ENCODE results near the gene SLCO3A1.

Gene SLCO3A1

DNA sequence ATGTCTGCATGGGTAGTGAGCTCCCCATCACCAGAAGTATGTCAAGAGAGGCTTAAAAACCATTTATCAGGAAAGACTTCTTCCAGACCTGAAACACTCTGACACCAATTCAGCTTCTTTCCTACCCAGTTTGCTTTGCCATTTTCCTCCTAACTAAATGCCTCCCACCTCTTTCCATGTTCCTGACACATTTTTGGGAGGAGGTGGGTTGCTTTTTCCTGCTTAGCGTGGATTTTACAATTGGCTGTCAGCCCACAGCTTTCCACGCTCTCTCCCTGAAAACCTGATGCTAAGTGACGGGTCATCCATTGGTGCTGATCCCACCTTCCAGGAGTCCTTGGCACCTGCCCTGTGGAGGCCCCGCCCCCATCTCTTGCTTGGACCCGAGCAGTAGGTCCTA is 275.3 kb downstream of the SLCO3A1 start:
- DNase-seq (ENCODE audit: low spot score): no peak

DNA sequence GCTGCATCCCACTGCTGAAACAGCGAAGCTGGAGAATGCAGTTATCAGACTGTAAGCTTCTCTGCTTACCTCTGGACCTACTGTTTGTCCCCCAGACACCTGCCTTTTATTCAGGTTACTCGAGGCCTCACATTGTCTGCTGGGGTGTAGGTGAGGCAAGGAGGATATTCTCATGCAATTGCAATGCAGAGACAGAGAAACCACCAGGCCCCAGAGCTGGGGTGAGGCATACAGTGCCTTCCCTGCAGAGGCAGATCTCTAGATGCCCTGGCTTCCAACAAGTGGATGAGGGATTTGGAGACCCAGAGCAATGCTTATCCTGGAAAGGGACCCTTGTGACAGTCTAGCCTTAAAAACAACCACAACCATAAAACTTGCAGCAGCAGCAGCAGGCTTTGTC is 276.7 kb downstream of the SLCO3A1 start:
- DNase-seq (ENCODE audit: low spot score): no peak

DNA sequence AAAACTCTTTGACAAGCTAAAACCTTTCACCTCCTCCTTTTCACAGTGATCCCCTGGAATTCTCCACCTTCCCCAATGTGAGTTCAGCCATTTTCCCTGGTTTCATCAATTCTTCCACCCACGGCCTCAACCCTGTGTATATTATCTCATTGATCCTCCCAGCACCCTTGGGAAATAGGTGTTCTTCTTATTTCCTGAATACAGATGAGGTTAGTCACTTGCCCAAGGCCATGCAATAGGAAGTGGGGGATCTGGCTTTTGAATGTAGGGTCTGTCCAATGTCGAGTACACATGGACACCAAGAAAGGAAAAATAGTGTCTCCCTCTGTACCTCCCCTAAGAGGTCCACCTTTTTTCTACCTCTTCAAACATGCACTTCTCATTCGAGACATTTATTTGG is 277.4 kb downstream of the SLCO3A1 start:
- DNase-seq (ENCODE audit: low spot score): no peak

DNA sequence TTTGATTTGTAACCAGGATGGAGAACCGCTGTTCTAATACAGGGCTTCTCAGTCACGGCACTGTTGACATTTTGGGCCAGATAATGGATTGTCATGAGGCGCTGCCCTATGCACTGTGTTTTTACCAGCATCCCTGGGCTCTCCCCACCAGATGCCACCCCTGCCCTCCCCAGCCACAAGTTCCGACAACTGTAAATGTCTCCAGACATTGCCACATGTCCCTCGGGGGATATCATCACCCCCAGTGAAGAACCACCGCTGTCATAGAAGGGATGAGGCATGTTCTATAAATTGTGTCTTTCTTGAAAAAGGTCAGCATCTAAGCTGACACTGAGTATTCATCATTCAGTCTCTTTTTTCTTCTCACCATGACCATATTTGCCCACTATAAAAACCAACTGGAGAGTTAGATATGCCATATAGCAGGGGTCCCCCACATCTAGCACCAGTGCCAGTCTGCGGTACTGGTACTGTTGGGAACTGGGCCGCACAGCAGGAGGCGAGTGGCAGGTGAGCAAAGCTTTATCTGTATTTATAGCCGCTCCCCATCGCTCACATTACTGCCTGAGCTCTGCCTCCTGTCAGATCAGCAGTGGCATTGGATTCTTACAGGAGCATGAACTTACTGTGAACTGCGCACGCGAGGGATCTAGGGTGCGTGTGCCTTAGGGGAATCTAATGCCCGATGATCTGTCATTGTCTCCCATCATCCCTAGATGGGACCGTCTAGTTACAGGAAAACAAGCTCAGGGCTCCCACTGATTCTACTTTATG is 279.7 kb downstream of the SLCO3A1 start:
- no peak for DNase-seq (ENCODE audit: low spot score)

DNA sequence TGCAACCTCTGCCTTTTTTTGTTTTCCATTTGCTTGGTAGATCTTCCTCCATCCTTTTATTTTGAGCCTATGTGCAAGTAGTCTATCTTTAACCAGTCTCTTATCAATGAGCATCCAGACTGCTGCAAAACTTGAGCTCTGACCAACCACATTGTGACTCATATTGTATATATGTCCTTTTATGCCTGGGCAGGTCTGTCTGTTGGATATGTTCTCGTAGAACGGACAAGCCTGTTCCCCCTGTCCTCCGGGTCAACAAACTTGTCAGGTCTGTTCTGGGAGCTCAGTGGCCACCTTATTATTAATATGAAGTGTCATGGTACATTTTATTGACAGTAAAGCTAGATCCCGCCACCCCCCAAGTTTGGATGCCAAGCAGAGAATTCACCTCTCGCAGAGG is 287.3 kb downstream of the SLCO3A1 start:
- DNase-seq (ENCODE audit: low spot score): no peak

DNA sequence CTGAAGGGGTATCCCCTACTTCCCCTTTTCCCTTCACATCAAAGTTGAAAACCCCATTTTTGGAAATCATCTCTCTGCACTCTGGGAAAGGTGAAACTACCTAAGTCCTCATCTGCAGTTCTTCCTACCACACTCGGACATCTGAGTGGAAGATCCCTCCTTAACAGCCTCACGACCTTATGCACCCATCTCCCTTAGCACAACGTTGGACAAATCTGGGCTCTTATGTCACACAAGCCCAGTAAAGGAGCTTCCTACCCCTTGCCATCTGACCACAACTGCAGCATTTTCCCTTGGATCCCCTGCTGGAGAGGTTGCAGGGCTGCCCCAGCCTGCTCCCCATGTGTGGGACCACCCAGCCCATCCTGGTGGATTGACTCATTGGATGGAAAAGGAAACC is 288.1 kb downstream of the SLCO3A1 start:
- DNase-seq (ENCODE audit: low spot score): no peak

DNA sequence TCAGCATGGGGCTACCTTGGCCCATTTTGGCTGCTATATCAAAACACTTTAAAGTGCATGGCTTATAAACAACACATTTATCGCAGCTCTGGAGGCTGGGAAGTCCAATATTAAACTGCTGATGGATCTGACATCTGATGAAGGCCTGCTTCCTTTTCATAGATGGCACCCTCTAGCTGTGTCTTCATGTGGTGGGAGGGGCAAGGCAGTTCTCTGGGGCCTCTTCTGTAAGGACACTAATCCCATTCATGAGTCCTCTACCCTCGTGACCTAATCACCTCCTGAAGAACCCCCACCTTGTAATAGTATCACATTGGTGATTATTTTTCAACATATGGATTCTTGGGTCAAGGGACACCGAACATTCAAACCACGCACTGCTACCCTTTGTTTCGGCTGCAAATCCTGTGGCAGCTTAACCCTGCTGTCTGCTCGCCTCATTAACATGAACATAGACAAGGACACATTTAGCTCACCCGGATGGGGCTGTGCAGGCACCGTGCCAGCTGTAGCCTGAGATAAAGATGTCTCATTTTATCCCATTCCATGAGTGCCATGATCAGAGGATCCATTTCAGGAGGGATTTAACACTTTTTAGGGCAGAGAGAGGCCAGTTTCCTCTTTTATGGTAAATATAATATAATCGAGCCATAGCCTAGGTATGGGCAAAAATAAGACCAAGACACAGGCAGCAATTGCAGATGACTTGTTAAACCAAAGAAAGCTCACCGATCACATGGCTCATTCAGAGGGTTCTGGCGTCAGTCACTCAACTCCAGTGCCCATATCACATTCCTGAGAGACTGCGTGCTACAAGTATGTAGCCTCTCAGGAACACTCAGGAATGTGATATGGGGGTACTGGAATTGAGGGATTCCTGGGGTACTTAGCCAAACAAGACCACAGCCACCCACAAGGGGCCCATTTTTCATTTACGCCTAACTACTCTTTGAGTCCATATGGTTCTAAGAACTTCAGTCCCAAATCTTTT is 289.0 kb downstream of the SLCO3A1 start:
- no peak for DNase-seq (ENCODE audit: low spot score)

DNA sequence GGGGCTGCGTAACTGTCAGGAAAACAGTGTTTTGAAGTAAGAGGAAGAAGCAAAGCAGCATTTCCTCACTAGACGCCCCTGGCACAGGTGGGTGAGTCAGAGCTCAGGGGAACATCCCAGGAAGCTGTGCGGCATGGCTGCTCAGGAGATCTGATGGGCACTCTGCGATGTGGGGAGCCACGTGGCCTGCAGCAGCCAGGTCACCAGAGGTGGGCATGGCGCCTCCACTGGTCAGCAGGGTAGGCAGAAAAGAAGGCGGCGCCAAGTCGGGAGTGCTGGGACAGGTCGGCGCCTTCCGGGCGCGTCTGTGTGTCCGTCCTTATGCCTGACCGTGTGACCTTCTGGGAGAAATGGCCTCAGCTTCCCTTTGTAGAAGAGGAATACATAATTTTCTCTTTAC is 290.3 kb downstream of the SLCO3A1 start:
- DNase-seq (ENCODE audit: low spot score): no peak

DNA sequence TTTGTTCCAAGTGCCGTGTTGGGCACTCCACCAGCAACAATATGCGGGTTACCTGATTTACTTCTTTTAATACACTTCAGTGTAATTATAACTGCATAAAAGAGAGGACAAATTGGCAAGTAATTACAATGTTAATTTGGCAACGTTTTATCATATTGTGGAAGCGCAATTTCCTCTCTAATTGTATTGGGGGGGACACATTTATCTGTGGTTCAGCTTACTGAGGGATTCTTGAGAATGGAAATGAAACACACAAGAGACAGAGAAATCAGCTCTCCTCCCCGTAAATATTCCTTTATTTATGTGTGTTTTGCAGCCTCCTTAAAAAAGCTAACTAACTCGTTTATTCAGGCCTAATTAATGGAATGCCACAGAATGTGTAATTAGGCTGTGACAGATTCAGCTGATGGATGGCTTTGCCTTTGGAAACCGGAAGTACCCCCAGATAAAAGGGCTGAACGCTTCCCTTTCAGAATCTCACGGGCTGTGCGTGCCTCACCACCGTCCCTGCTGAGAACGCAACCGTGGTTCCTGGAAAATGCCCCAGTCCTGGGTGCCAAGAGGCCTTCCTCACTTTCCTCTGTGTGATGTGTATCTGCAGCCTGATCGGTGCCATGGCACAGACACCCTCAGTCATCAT is 293.1 kb downstream of the SLCO3A1 start:
- DNase-seq (ENCODE audit: low spot score): no peak

DNA sequence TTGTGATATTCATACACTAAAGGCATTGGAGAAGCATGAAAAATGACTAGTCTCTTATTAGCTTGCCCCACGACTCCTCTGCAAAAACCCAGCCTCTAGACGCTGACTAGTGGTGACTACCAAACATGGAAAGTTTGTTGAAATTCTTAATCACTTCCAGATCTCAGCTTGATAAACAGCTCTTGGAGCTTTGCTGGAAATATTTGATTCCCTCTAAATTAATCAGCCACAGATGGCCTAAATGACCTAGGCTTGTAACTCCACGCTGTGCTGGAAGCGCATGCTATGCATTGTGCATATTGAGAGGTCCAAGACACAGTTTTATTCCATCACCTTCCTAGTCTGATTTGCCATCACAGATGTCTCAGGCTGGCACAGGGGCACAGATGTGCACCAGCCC is 295.5 kb downstream of the SLCO3A1 start:
- DNase-seq (ENCODE audit: low spot score): no peak

DNA sequence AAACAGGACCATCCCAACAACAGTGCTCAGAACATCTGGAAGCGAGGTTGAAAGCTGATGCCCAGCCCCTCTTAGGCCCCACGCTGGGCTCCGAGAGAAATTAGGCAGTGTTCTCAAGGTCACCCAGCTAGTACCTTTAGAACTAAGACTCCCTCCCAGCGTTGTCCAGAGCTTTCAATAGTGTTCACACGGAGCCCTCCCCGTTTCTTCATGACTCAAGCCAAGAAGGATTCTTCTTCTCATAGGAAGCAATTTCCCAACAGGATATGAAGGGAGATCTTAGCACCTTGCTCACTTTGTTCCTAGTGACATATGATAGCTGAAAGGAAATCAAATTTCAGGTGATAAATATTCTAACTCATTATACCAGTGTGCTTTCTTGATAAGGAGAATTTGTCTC is 296.0 kb downstream of the SLCO3A1 start:
- DNase-seq (ENCODE audit: low spot score): no peak

DNA sequence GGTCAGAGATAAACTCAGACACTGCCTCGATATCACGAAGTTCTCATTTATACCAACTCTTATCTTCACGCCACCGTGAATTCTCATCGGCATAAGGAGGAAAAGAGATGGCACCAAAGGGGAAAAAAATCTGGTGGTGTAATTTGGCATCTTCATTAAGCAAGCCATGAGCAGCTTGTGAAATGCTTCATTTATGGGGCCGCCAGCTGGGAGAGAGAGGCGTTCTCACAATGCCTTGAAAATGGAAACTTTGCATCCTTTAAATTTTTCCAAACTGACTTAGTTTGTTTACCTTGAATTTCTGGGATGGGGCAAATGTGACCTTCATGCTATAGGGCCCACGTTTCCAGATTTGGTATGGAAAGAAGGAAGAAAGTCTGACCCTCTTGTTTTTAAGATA is 297.7 kb downstream of the SLCO3A1 start:
- no peak for DNase-seq (ENCODE audit: low spot score)

DNA sequence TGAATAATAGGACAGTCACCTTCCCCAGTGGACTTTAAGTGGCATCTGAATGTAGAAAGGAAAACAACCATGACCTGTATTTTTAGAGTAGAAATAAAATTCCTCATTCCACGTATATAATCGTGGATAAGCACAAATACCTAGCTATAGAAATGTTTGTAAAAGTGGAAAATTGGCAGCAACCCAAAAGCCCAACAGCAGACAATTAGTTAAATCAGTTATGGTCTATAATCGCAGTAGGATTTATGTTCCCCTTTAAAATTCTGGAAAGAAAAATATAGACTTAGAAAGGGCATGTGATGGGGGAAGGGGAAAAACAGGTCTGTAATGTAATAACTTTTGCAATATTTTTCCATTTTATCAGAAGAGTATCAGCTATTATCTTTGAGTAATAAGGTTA is 298.2 kb downstream of the SLCO3A1 start:
- DNase-seq (ENCODE audit: low spot score): no peak

DNA sequence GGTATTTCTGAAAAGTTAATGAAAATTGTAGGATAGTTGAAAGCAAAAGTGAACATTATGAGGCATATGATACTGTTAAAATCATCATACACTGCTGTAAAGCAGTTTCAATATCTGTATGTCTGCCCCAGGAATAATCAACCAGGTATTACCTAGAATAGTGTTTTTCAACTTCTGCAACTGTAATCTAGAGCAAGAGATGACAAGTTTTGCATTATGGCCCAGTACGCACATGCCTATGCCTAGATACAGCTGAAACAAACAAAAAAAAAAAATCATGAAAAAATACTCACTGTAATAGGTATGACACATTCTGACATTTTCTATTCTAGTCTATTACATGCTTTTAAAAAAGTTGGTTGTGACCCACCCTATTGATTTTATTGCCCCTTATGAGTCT is 299.5 kb downstream of the SLCO3A1 start:
- no peak for DNase-seq (ENCODE audit: low spot score)

DNA sequence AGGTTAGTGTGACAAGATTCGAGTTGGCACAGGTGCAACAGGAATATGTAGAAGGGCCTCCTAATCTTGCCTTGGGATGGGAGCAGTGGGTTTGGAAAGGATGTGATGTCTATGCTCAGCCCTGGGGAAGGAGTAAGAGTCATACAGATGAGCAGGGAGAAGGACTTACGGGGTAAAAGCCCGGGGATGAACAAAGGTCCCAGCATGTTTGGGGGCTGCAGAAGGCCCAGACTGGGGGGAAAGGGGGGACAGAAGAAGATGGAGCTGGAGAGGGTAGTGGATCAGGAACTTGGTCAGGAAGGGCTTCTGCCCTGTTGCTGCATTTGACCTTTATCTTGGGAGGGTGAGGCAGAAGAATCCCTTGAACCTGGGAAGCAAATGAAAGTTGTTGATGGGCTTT is 300.1 kb downstream of the SLCO3A1 start:
- DNase-seq (ENCODE audit: low spot score): no peak

DNA sequence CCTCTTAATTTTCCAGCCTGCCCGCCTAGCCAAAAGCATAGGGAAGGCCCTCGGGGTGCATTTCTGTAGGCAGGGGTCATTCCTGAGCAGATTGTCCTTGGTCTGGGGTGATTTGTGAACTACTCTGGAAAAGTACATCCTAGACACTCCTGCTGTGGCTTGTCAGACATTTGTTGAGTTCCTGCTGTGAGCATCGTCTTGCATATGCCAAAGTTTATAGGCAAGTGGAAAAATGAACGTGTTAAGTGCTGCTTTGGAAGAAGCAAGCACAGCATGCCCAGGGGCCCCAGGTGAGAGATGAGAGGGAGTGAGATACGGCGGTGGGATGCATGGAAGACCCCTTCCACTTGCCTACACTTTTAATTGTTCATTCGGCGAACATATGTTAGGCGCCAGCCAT is 302.4 kb downstream of the SLCO3A1 start:
- DNase-seq (ENCODE audit: low spot score): no peak

DNA sequence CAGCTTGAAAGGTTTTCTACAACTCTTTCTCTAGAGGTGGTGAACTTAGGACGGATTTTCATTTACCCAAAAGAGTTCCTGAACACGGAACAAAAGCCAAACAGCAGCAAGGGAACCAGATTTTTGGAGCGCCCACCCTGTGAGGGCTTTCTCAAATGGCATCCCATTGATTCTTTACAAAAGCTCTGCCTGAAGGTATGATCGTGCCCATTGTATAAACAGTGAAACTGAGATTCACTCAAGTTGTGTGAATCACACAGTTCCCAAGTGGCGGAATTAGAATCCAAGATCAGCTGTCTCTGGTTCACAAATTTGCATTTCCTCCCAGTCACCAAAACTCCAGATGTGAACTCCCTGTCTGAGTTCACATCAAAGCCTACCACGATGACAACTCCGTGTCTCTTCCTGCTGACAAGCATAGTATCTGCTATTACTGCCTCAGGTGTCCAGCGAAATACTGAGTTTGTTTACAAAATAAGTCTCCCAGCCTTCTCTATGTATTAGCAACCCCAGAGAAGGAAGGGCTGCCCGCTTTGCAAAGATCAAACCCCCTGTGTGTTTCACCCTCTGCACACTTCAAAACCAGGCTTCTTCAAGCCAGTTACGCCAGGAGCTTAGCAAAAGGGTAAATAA is 304.3 kb downstream of the SLCO3A1 start:
- DNase-seq (ENCODE audit: low spot score): no peak

DNA sequence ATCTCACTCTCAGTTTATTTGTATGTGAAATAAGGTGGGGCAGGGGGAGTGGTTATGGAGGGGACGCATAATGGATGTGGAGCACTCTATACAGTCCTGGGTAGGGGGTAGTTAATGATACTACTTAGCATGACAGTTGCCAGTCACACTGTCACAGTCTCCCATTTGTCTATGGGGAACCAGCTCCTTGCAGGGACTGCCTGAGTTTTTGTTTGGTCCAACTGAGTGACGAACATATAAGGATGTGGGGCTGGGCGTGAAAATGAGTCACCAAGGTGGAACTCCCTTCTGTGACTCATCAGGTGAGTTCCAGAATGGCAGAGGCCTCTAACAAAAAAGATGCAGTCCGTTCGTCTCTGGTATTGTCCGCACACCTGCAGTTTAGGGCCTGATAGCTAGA is 304.9 kb downstream of the SLCO3A1 start:
- DNase-seq (ENCODE audit: low spot score): no peak

DNA sequence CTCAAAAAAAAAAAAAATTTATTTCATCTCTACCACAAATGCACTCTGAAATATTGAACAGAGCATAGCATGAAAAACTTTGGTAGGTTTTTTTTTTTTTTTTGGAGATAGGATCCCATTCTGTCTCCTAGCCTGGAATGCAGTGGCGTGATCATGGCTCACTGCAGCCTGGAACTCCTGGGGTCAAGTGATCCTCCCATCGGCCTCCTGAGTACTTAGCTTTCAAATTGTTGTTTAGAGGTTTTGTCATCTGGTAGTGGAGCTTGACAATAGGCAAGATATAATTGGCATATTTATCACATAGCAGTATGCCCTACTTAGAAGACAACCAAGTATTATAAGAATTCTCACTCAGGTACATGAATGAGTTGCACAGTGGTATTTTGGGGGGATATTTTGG is 306.0 kb downstream of the SLCO3A1 start:
- no peak for DNase-seq (ENCODE audit: low spot score)

DNA sequence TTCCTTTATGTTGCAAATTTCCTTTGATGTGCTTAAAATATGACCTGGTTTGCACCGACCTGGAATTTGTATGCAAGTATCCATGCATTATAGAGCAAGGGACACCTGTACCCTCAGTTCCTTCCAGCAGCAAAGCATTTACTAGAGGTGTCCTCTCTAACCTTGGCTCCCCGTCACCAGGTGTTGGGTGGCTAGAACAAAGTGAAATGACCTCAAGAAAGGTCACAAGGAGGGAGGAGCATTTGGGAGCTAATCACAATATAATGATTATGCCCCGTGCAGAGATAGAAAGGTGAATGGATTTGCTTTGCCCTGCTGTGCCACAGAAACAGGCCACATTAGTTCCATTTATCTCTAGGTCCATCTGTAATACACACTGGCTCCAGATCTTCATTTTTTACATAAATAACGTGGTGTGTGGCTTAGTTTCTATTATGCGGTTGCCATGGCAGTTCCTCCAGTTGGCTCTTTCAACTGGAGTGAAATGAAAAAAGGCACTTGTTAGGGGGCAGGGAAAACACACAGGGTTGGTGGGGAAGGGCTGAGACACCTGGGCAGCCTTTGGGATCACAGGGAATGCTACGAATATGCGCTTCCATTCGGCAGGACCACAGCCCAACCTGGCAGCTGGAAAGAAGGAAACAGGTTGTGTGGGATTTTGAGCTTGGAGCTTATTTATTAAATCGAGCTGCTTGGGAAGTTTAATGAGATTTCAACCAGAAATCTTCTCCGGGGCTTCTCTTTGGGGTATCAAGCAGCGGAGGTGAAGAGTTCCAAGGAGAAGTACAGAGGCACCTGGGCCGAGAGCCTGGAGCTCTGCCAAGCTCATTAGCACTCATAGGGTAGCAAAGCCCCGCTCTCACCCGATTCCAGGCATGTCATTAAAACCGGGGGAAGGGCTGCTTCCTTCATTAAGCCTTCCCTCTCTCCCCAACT is 306.7 kb downstream of the SLCO3A1 start:
- DNase-seq (ENCODE audit: low spot score): no peak

DNA sequence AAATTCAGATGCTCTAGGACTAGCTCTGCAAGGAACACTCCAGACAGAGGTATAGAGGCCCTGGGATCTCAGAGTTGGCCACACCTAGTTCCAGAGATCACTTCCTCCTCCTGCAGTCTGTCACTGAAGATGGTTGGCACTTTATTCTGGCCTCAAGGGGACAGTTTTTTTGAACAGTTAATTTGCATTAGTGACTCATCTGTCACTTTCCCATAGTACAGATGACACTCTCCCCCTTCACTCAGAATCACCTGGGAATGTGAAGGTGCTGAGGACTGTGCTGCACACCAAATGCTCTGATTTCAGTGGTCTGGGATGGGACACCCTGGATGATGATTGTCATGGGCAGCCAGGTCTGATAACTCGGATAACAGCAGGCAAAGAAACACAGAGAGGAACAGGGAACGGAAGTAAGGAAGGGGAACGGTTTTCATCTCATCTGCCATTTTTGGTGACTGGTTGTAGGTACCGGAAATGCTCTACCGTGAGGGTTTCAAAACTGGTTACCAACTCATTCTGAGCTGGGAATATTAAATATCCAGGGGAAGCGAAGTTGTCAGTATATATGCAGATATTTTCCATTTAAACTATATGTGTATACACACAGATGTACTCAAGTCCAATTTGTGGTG is 307.6 kb downstream of the SLCO3A1 start:
- DNase-seq (ENCODE audit: low spot score): no peak
